DOHH2 (cell line): Measurements from ENCODE around the gene FUT3.

Source experiments
- H3F3A ChIP-seq: fragments of 200-600 bp; sonication (generic), shearing (Covaris generic); 2 replicates; pipeline ENCODE4 v1.6.0; 2016; ENCODE audit warnings: antibody characterized with exemption, mild to moderate bottlenecking; ENCODE audit not compliant: control insufficient read depth, insufficient read depth
- H3K27ac ChIP-seq: fragments of 200-600 bp; sonication (generic); 2 replicates; pipeline ENCODE4 v1.5.1; 2014; ENCODE audit warnings: low read depth, mild to moderate bottlenecking, low read length, moderate library complexity
- H3K27me3 ChIP-seq: fragments of 200-600 bp; sonication (generic); 2 replicates; pipeline ENCODE4 v1.6.1; 2014; ENCODE audit warnings: mild to moderate bottlenecking, low read length, mixed read lengths; ENCODE audit not compliant: control insufficient read depth
- H3K36me3 ChIP-seq: fragments of 200-600 bp; sonication (generic); 2 replicates; pipeline ENCODE4 v1.6.1; 2014; ENCODE audit warnings: mild to moderate bottlenecking, low read length, moderate library complexity, mixed read lengths; ENCODE audit not compliant: control insufficient read depth
- H3K4me1 ChIP-seq: fragments of 200-600 bp; sonication (generic); 2 replicates; pipeline ENCODE4 v1.6.1; 2014; ENCODE audit warnings: mild to moderate bottlenecking, low read length, mixed read lengths; ENCODE audit not compliant: control insufficient read depth
- H3K4me2 ChIP-seq: fragments of 200-600 bp; sonication (generic); 2 replicates; pipeline ENCODE4 v1.6.0; 2014; ENCODE audit warnings: mild to moderate bottlenecking, low read length, moderate library complexity
- H3K4me3 ChIP-seq: fragments of 200-600 bp; sonication (generic); 2 replicates; pipeline ENCODE4 v1.5.1; 2014; ENCODE audit warnings: mild to moderate bottlenecking, low read length, mixed read lengths
- H3K79me2 ChIP-seq: fragments of 200-600 bp; sonication (generic); 2 replicates; pipeline ENCODE4 v1.6.1; 2014; ENCODE audit warnings: mild to moderate bottlenecking, low read length, mixed read lengths; ENCODE audit not compliant: control insufficient read depth
- H3K9me2 ChIP-seq: fragments of 200-600 bp; sonication (generic); replicated peaks from 2 replicates; pipeline ENCODE4 v1.6.1; 2014; ENCODE audit warnings: mild to moderate bottlenecking, low read length, mixed read lengths; ENCODE audit not compliant: control insufficient read depth
- H3K9me3 ChIP-seq: fragments of 200-600 bp; sonication (generic); 2 replicates; pipeline ENCODE4 v1.6.1; 2014; ENCODE audit warnings: antibody characterized with exemption, low read length, mixed read lengths; ENCODE audit not compliant: control insufficient read depth, insufficient read depth
- H4K20me1 ChIP-seq: fragments of 200-600 bp; sonication (generic); 2 replicates; pipeline ENCODE4 v1.6.0; 2014; ENCODE audit warnings: low read depth, mild to moderate bottlenecking, antibody characterized with exemption, low read length, moderate library complexity; ENCODE audit not compliant: control insufficient read depth, insufficient read depth
- CTCF ChIP-seq: fragments of 200-600 bp; sonication (generic); IDR thresholded peaks from one replicate; pipeline ENCODE4 v1.5.1; 2014; ENCODE audit warnings: antibody characterized with exemption, mild to moderate bottlenecking, low read depth, low read length; ENCODE audit not compliant: poor library complexity, severe bottlenecking
- EZH2phosphoT487 ChIP-seq: fragments of 200-600 bp; sonication (generic); IDR thresholded peaks from 2 replicates; pipeline ENCODE4 v1.6.1; 2017; ENCODE audit warnings: borderline replicate concordance, mild to moderate bottlenecking, antibody characterized with exemption, low read length, moderate library complexity, mixed read lengths

FUT3 gene

DNA sequence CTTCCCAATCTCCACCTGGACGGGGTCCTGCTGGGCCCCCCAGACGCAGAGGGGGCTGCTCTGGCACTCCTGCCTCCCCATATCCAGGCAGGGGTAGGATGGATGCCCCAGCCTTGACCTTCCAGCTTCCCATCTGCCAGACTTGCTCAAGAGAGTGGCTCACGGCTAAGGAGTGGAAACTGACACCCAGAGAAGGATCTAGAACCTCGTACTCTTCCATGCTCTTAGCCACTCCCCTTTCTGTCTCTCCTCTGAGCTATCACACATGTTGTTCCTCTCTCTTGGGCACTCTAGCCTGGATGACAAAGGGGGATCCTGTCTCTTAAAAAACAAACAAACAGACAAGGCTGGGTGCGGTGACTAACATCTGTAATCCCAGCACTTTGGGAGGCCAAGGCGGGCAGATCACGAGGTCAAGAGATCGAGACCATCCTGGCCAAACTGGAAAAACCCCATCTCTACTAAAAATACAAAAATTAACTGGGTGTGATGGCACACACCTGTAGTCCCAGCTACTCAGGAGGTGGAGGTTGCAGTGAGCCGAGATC lies 31.2 kb upstream of the FUT3 start:
- Histone ChIP-seq H3K36me3 (no peaks in the 10 kb centered on the region), H3K27ac (no peak overlapping the region), H3K9me2 (no peaks in the 10 kb centered on the region), H4K20me1 (no peaks in the 10 kb centered on the region), H3K79me2 (no peaks in the 10 kb centered on the region), H3K4me3 (no peak overlapping the region), H3K4me2 (no peak overlapping the region), H3F3A (no peaks in the 10 kb centered on the region), H3K27me3 (no peaks in the 10 kb centered on the region), H3K9me3 (no peaks in the 10 kb centered on the region), H3K4me1 (no peaks in the 10 kb centered on the region)
- TF ChIP-seq EZH2phosphoT487, result no peak
- no peak for TF ChIP-seq CTCF

GRCh38 chr19:5881543-5882299 lies 30.5 kb upstream of the FUT3 start:
- Histone ChIP-seq H4K20me1 (no peaks in the 10 kb centered on the region), H3K4me3 (no peak overlapping the region)

GRCh38 chr19:5880604-5881078 lies 29.4 kb upstream of the FUT3 start:
- H3K36me3 ChIP-seq, result no peaks in the 10 kb centered on the region
- H3K9me3 ChIP-seq, result no peaks in the 10 kb centered on the region
- H3F3A ChIP-seq, result no peaks in the 10 kb centered on the region
- no peaks in the 10 kb centered on the region for H3K79me2 ChIP-seq
- no peaks in the 10 kb centered on the region for H4K20me1 ChIP-seq
- no peak overlapping the region for H3K27ac ChIP-seq
- no peak overlapping the region for H3K4me3 ChIP-seq
- no peak for TF ChIP-seq CTCF
- no peak for TF ChIP-seq EZH2phosphoT487
- no peak overlapping the region for H3K4me2 ChIP-seq
- H3K27me3 ChIP-seq, result no peaks in the 10 kb centered on the region
- H3K4me1 ChIP-seq, result no peaks in the 10 kb centered on the region
- H3K9me2 ChIP-seq, result no peaks in the 10 kb centered on the region

More at GRCh38 chr19:5881543-5882299, 30.5 kb upstream of the FUT3 start:
- H3K36me3 ChIP-seq, result no peaks in the 10 kb centered on the region
- H3K4me1 ChIP-seq, result no peaks in the 10 kb centered on the region
- H3K4me2 ChIP-seq, result no peak overlapping the region
- no peak overlapping the region for H3K27ac ChIP-seq
- no peak for TF ChIP-seq CTCF
- no peak for TF ChIP-seq EZH2phosphoT487
- H3F3A ChIP-seq, result no peaks in the 10 kb centered on the region
- H3K27me3 ChIP-seq, result no peaks in the 10 kb centered on the region
- no peaks in the 10 kb centered on the region for H3K79me2 ChIP-seq
- H3K9me3 ChIP-seq, result no peaks in the 10 kb centered on the region
- H3K9me2 ChIP-seq, result no peaks in the 10 kb centered on the region
